Activated T-cell treated with anti-CD3 and anti-CD28 coated beads, Interleukin-2, amount 50 U/mL, for 4 hours (primary cell): ENCODE measurements around the gene CAND2. TPM values are rescaled to one million over a fixed set of nuclear protein-coding genes. Genes with fewer than 3 reads are reported as not detected.

ENCODE experiments used
- total RNA-seq, 3 donors: library from RNA; stranded (reverse); gene quantifications; one replicate each; pipeline ENCODE4 v1.2.1, GENCODE V29; 2021

Gene CAND2
- total RNA-seq, 3 donors from 2014 or later, result 1.0 to 1.9 (median 1.4) TPM

Other genes starting within 250 kb of the CAND2 start
- 10 to 100 TPM; 37.7 to 43.7 (median 37.8) TPM for gene MKRN2, start 239.6 kb upstream of the CAND2 start, total RNA-seq
- gene RAF1, start 132.6 kb upstream of the CAND2 start, total RNA-seq, result 100 to 1,000 TPM in 2 of 3 donors, 10 to 100 TPM in 1; 97.2 to 104 (median 100) TPM
- not detected for gene TMEM40, start 37.4 kb upstream of the CAND2 start, total RNA-seq
- 1,000 to 10,000 TPM; 2,424 to 2,614 (median 2,461) TPM for gene RPL32, start 44.9 kb downstream of the CAND2 start, total RNA-seq